Parathyroid adenoma (tissue), 2 donors: ENCODE data around the gene MRTFB.
A peak's percentile ranks its signal among the peaks of the same experiment; 100 is the strongest.

Experiments
- H2AFZ ChIP-seq: fragments of 300-600 bp; sonication (generic); one replicate; pipeline ENCODE4 v1.7.0; 2017; ENCODE audit warnings: antibody characterized with exemption, mild to moderate bottlenecking
- H3K27ac ChIP-seq: fragments of 300-600 bp; sonication (generic); one replicate; pipeline ENCODE4 v1.7.0; 2017
- H3K27me3 ChIP-seq: fragments of 300-600 bp; sonication (generic); one replicate; pipeline ENCODE4 v1.7.0; 2017; ENCODE audit warnings: low read length; ENCODE audit not compliant: control insufficient read depth, insufficient read depth
- H3K36me3 ChIP-seq: fragments of 300-600 bp; sonication (generic); one replicate; pipeline ENCODE4 v1.7.0; 2017; ENCODE audit warnings: low read length; ENCODE audit not compliant: control insufficient read depth, insufficient read depth
- H3K4me1 ChIP-seq: fragments of 300-600 bp; sonication (generic); one replicate; pipeline ENCODE4 v1.7.0; 2017; ENCODE audit warnings: control low read depth
- H3K4me2 ChIP-seq: fragments of 300-600 bp; sonication (generic); one replicate; pipeline ENCODE4 v1.7.0; 2017; ENCODE audit warnings: low read length
- H3K4me3 ChIP-seq: fragments of 300-600 bp; sonication (generic); one replicate; pipeline ENCODE4 v1.7.0; 2017; ENCODE audit warnings: low read depth, low read length
- H3K79me2 ChIP-seq: fragments of 300-600 bp; sonication (generic); one replicate; pipeline ENCODE4 v1.7.0; 2017; ENCODE audit warnings: control low read depth
- H3K9ac ChIP-seq: fragments of 300-600 bp; sonication (generic); one replicate; pipeline ENCODE4 v1.7.0; 2017; ENCODE audit warnings: mild to moderate bottlenecking
- H3K9me3 ChIP-seq: fragments of 300-600 bp; sonication (generic); one replicate; pipeline ENCODE4 v1.7.0; 2017; ENCODE audit warnings: low read length; ENCODE audit not compliant: control insufficient read depth
- CTCF ChIP-seq: fragments of 300-600 bp; sonication (generic); IDR thresholded peaks from one replicate; pipeline ENCODE4 v1.7.0; 2017; ENCODE audit warnings: antibody characterized with exemption, mild to moderate bottlenecking
- donor health status: primary hyperparathyroidism.

The MRTFB gene

GRCh38 chr16:14202095-14202494 is 131.0 kb downstream of the MRTFB start:
- TF ChIP-seq CTCF: no peak
- no peaks in the 10 kb centered on the region for H3K36me3 ChIP-seq
- H3K9me3 ChIP-seq: no peaks in the 10 kb centered on the region
- H3K79me2 ChIP-seq: peaks cover 5% of the 10 kb centered on the region
- no peaks in the 10 kb centered on the region for H3K4me1 ChIP-seq
- no peak overlapping the region for H3K9ac ChIP-seq
- H3K4me2 ChIP-seq: peak overlapping the region; percentile 36
- H3K4me3 ChIP-seq: no peak overlapping the region
- H2AFZ ChIP-seq: no peak overlapping the region
- H3K27ac ChIP-seq: no peak overlapping the region
- no peaks in the 10 kb centered on the region for H3K27me3 ChIP-seq

GRCh38 chr16:14202697-14203096 is 131.6 kb downstream of the MRTFB start:
- peak overlapping the region; percentile 36 for H3K4me2 ChIP-seq
- H3K4me3 ChIP-seq: no peak overlapping the region
- no peaks in the 10 kb centered on the region for H3K36me3 ChIP-seq
- TF ChIP-seq CTCF: peak; percentile 39
- no peak overlapping the region for H3K27ac ChIP-seq
- no peak overlapping the region for H2AFZ ChIP-seq
- no peaks in the 10 kb centered on the region for H3K4me1 ChIP-seq
- H3K79me2 ChIP-seq: peaks cover 3% of the 10 kb centered on the region
- H3K9me3 ChIP-seq: no peaks in the 10 kb centered on the region
- no peak overlapping the region for H3K9ac ChIP-seq
- H3K27me3 ChIP-seq: no peaks in the 10 kb centered on the region

GRCh38 chr16:14203166-14203565 is 132.0 kb downstream of the MRTFB start:
- Histone ChIP-seq H3K79me2 (peaks cover 3% of the 10 kb centered on the region), H3K36me3 (no peaks in the 10 kb centered on the region), H3K27ac (peak overlapping the region; percentile 20), H2AFZ (no peak overlapping the region), H3K4me3 (no peak overlapping the region), H3K4me2 (no peak overlapping the region), H3K9me3 (no peaks in the 10 kb centered on the region), H3K9ac (no peak overlapping the region), H3K27me3 (no peaks in the 10 kb centered on the region), H3K4me1 (no peaks in the 10 kb centered on the region)
- no peak for TF ChIP-seq CTCF

GRCh38 chr16:14205666-14206065 is 134.5 kb downstream of the MRTFB start:
- Histone ChIP-seq H2AFZ (no peak overlapping the region), H3K27ac (no peak overlapping the region), H3K4me2 (no peak overlapping the region), H3K9ac (no peak overlapping the region), H3K79me2 (peaks cover 3% of the 10 kb centered on the region), H3K36me3 (no peaks in the 10 kb centered on the region), H3K4me3 (no peak overlapping the region), H3K4me1 (no peaks in the 10 kb centered on the region), H3K27me3 (no peaks in the 10 kb centered on the region), H3K9me3 (no peaks in the 10 kb centered on the region)
- TF ChIP-seq CTCF: no peak

- no peaks in the 10 kb centered on the region for H3K27me3 ChIP-seq
- H3K4me1 ChIP-seq: no peaks in the 10 kb centered on the region
- no peak for TF ChIP-seq CTCF
- no peaks in the 10 kb centered on the region for H3K9me3 ChIP-seq
- no peak overlapping the region for H3K9ac ChIP-seq
- H3K36me3 ChIP-seq: no peaks in the 10 kb centered on the region
- no peak overlapping the region for H3K27ac ChIP-seq
- H3K79me2 ChIP-seq: no peaks in the 10 kb centered on the region
- no peak overlapping the region for H3K4me3 ChIP-seq
- H2AFZ ChIP-seq: no peak overlapping the region
- no peak overlapping the region for H3K4me2 ChIP-seq
Observed at GRCh38 chr16:14211856-14212543, 140.9 kb downstream of the MRTFB start.
